H1 (cell line): Measurements from ENCODE around the gene ERC1. TPM values are rescaled to one million over a fixed set of nuclear protein-coding genes. Genes with fewer than 3 reads are reported as not detected.

ENCODE experiments used
- CTCF ChIA-PET: fragments of 300-600 bp; sonication (Branson Sonifier 250); formaldehyde crosslinking; loops from one replicate; lab custom pipeline; 2021; ENCODE audit not compliant: partially characterized antibody; lab: Charles Lee
- POLR2A ChIA-PET: fragments of 300-600 bp; sonication (Branson Sonifier 250); formaldehyde crosslinking; loops from one replicate; lab custom pipeline; 2021; ENCODE audit warnings: inconsistent platforms; ENCODE audit not compliant: partially characterized antibody; lab: Charles Lee
- DNase-seq, 2 experiments: peaks; one replicate each; pipeline versions ENCODE4 v3.0.0 to v3.0.0-alpha.2; 2010 to 2022; ENCODE audit warnings: low spot score in 2 of 2, low read depth in 1 of 2, mixed read lengths in 1 of 2
- FAIRE-seq: peaks from 2 replicates; lab custom pipeline; 2011; peaks lifted over from hg19 to GRCh38; lab: Jason Lieb, UNC
- H2AFZ ChIP-seq: 2 replicates; pipeline ENCODE4 v1.8.1; 2012; ENCODE audit warnings: low read length, inconsistent platforms
- H2AK5ac ChIP-seq: 2 replicates; pipeline ENCODE4 v1.6.1; 2013; ENCODE audit warnings: low read depth, low read length
- H2BK120ac ChIP-seq: replicated peaks from 2 replicates; pipeline ENCODE3; 2013; ENCODE audit warnings: low read depth, low read length, inconsistent platforms
- H2BK12ac ChIP-seq: 2 replicates; pipeline ENCODE4 v1.6.1; 2013; ENCODE audit warnings: low read depth, low read length
- H2BK15ac ChIP-seq: 2 replicates; pipeline ENCODE4 v1.6.1; 2013; ENCODE audit warnings: low read length
- H2BK20ac ChIP-seq: 2 replicates; pipeline ENCODE4 v1.6.1; 2013; ENCODE audit warnings: low read length
- H2BK5ac ChIP-seq: 2 replicates; pipeline ENCODE4 v1.6.1; 2013; ENCODE audit warnings: low read depth, low read length
- H3K14ac ChIP-seq: 2 replicates; pipeline ENCODE4 v1.6.1; 2013; ENCODE audit warnings: inconsistent platforms; ENCODE audit not compliant: insufficient read length
- H3K18ac ChIP-seq: 2 replicates; pipeline ENCODE4 v1.6.1; 2013; ENCODE audit warnings: low read length; ENCODE audit errors: extremely low read depth
- H3K23ac ChIP-seq: 2 replicates; pipeline ENCODE4 v1.6.1; 2013; ENCODE audit warnings: inconsistent platforms; ENCODE audit not compliant: insufficient read length
- H3K23me2 ChIP-seq: 2 replicates; pipeline ENCODE4 v1.6.1; 2013; ENCODE audit warnings: low read depth, low read length
- H3K27ac ChIP-seq: 2 replicates; pipeline ENCODE4 v1.6.1; 2011; ENCODE audit warnings: low read depth, low read length, inconsistent platforms
- H3K27me3 ChIP-seq, 4 experiments: replicated peaks in 1 of 4; 1 replicate in 1 of 4; 2 replicates in 3 of 4; pipeline versions ENCODE4 v1.6.1 to v1.8.1; 2011 to 2013; ENCODE audit warnings: low read length in 3 of 4, mild to moderate bottlenecking in 3 of 4, inconsistent platforms in 2 of 4, mixed read lengths in 2 of 4, moderate library complexity in 1 of 4; ENCODE audit not compliant: control insufficient read depth in 3 of 4, insufficient read depth in 3 of 4; ENCODE audit errors: extremely low read depth in 1 of 4
- H3K36me3 ChIP-seq, 4 experiments: 2 replicates each; pipeline versions ENCODE4 v1.6.1 to v1.8.1; 2011 to 2013; ENCODE audit warnings: mild to moderate bottlenecking in 4 of 4, low read length in 3 of 4, moderate library complexity in 2 of 4, control low read depth in 1 of 4, inconsistent platforms in 1 of 4; ENCODE audit not compliant: insufficient read depth in 4 of 4, control insufficient read depth in 2 of 4
- H3K4ac ChIP-seq: replicated peaks from 2 replicates; pipeline ENCODE3; 2013; ENCODE audit warnings: low read length, low read depth, mixed read lengths, inconsistent platforms; ENCODE audit not compliant: insufficient read length
- H3K4me1 ChIP-seq, 4 experiments: replicated peaks in 1 of 4; 1 replicate in 1 of 4; 2 replicates in 3 of 4; pipeline versions ENCODE4 v1.6.1 to v1.8.1; 2011 to 2013; ENCODE audit warnings: low read length in 3 of 4, inconsistent platforms in 2 of 4, mixed read lengths in 1 of 4; ENCODE audit not compliant: insufficient read depth in 4 of 4, control insufficient read depth in 3 of 4
- H3K4me2 ChIP-seq, 2 experiments: 2 replicates each; pipeline versions ENCODE4 v1.6.1 to v1.8.1; 2011 to 2013; ENCODE audit warnings: low read depth in 2 of 2, low read length in 2 of 2, control low read depth in 1 of 2, inconsistent platforms in 1 of 2, mild to moderate bottlenecking in 1 of 2; ENCODE audit not compliant: insufficient read depth in 1 of 2
- H3K4me3 ChIP-seq, 4 experiments: fragments of 200-600, 300-600 bp in 1 of 4; sonication (generic), shearing (Covaris generic), sonication (Bioruptor Twin) in 1 of 4; 2 replicates each; pipeline versions ENCODE4 v1.5.1 to v1.8.1; 2011 to 2016; ENCODE audit warnings: low read length in 4 of 4, low read depth in 3 of 4, control low read depth in 2 of 4, inconsistent platforms in 2 of 4, mild to moderate bottlenecking in 2 of 4, mixed read lengths in 1 of 4, moderate library complexity in 1 of 4; ENCODE audit not compliant: insufficient read depth in 2 of 4; ENCODE audit errors: extremely low read depth in 1 of 4
- H3K56ac ChIP-seq: replicated peaks from 2 replicates; pipeline ENCODE3; 2013; ENCODE audit warnings: low read depth, mild to moderate bottlenecking, mixed read lengths, low read length, inconsistent platforms; ENCODE audit not compliant: insufficient read length
- H3K79me1 ChIP-seq: 2 replicates; pipeline ENCODE4 v1.6.1; 2013; ENCODE audit warnings: low read depth, low read length, control low read depth
- H3K79me2 ChIP-seq, 2 experiments: 2 replicates each; pipeline versions ENCODE4 v1.6.1 to v1.8.1; 2012 to 2013; ENCODE audit warnings: low read length in 2 of 2, mild to moderate bottlenecking in 2 of 2, inconsistent platforms in 1 of 2; ENCODE audit not compliant: insufficient read depth in 2 of 2, control insufficient read depth in 1 of 2
- H3K9ac ChIP-seq, 4 experiments: replicated peaks in 1 of 4; 1 replicate in 1 of 4; 2 replicates in 3 of 4; pipeline versions ENCODE4 v1.6.1 to v1.8.1; 2011 to 2013; ENCODE audit warnings: low read depth in 3 of 4, low read length in 3 of 4, control low read depth in 2 of 4, mild to moderate bottlenecking in 2 of 4, moderate library complexity in 2 of 4, inconsistent platforms in 1 of 4; ENCODE audit errors: extremely low read depth in 1 of 4
- H3K9me3 ChIP-seq, 2 experiments: 2 replicates each; pipeline versions ENCODE4 v1.6.1 to v1.8.1; 2012 to 2013; ENCODE audit warnings: mild to moderate bottlenecking in 2 of 2, moderate library complexity in 2 of 2, control low read depth in 1 of 2, inconsistent platforms in 1 of 2, low read depth in 1 of 2, low read length in 1 of 2, mixed read lengths in 1 of 2; ENCODE audit not compliant: insufficient read depth in 2 of 2
- H4K20me1 ChIP-seq, 2 experiments: replicated peaks in 1 of 2; 2 replicates each; pipeline versions ENCODE3 to v1.8.1; 2011 to 2013; ENCODE audit warnings: inconsistent platforms in 2 of 2, low read length in 2 of 2, mild to moderate bottlenecking in 1 of 2; ENCODE audit not compliant: insufficient read depth in 2 of 2, control insufficient read depth in 1 of 2
- H4K5ac ChIP-seq: 2 replicates; pipeline ENCODE4 v1.6.1; 2013; ENCODE audit warnings: low read length, low read depth, mixed read lengths, inconsistent platforms; ENCODE audit not compliant: insufficient read length
- H4K8ac ChIP-seq: 2 replicates; pipeline ENCODE4 v1.8.0; 2013; ENCODE audit warnings: mild to moderate bottlenecking, moderate library complexity, low read length, inconsistent platforms; ENCODE audit not compliant: insufficient read depth; ENCODE audit errors: extremely low read depth
- H4K91ac ChIP-seq: replicated peaks from 2 replicates; pipeline ENCODE3; 2013; ENCODE audit warnings: low read length, mixed read lengths, inconsistent platforms; ENCODE audit not compliant: insufficient read length
- CHD1 ChIP-seq: IDR thresholded peaks from 2 replicates; pipeline ENCODE4 v1.6.1; 2012; ENCODE audit warnings: low read depth, low read length, improper control_type of control experiment
- CTBP2 ChIP-seq: IDR thresholded peaks from 2 replicates; pipeline ENCODE4 v1.7.0; 2011; ENCODE audit warnings: borderline replicate concordance, mild to moderate bottlenecking, moderate library complexity, mixed read lengths, low read length; ENCODE audit not compliant: insufficient read depth, insufficient read length
- HDAC6 ChIP-seq: IDR thresholded peaks from one replicate; pipeline ENCODE4 v1.7.1; 2012; ENCODE audit warnings: low read depth, mild to moderate bottlenecking, inconsistent platforms, low read length, moderate library complexity
- JUN ChIP-seq: IDR thresholded peaks from 2 replicates; pipeline ENCODE4 v1.6.1; 2011; ENCODE audit warnings: low read depth, mild to moderate bottlenecking, improper control_type of control experiment, low read length
- KDM1A ChIP-seq: fragments of 200-600, 300-600 bp; sonication (generic); IDR thresholded peaks from 2 replicates; pipeline ENCODE4 v1.7.1; 2016; ENCODE audit warnings: mild to moderate bottlenecking, low read length, borderline replicate concordance
- KDM5A ChIP-seq: fragments of 200-600 bp; IDR thresholded peaks from 2 replicates; pipeline ENCODE4 v1.7.1; 2012; ENCODE audit warnings: mild to moderate bottlenecking, low read length, inconsistent platforms, mixed read lengths
- NRF1 ChIP-seq: IDR thresholded peaks from 2 replicates; pipeline ENCODE4 v1.6.1; 2011; ENCODE audit warnings: mild to moderate bottlenecking, low read depth, low read length, improper control_type of control experiment
- SAP30 ChIP-seq: fragments of 300-600 bp; sonication (generic); IDR thresholded peaks from 2 replicates; pipeline ENCODE4 v1.7.1; 2012; ENCODE audit warnings: low read length, moderate library complexity, mild to moderate bottlenecking, inconsistent platforms; ENCODE audit not compliant: insufficient read depth, insufficient replicate concordance
- SP1 ChIP-seq: IDR thresholded peaks from 2 replicates; pipeline ENCODE4 v1.6.1; 2011; ENCODE audit warnings: low read depth, low read length
- SRF ChIP-seq: IDR thresholded peaks from 2 replicates; pipeline ENCODE4 v1.6.1; 2011; ENCODE audit warnings: mild to moderate bottlenecking, low read depth, low read length, moderate library complexity
- SUZ12 ChIP-seq: fragments of 200-600 bp; sonication (generic); IDR thresholded peaks from 2 replicates; pipeline ENCODE4 v1.6.1; 2012; ENCODE audit warnings: mild to moderate bottlenecking, inconsistent platforms, low read length, moderate library complexity, mixed read lengths
- TAF7 ChIP-seq: optimal IDR thresholded peaks from 2 replicates; pipeline ENCODE3; 2011; ENCODE audit warnings: low read depth, mild to moderate bottlenecking, inconsistent platforms, low read length, moderate library complexity, borderline replicate concordance
- USF2 ChIP-seq: IDR thresholded peaks from 2 replicates; pipeline ENCODE4 v1.6.1; 2011; ENCODE audit warnings: low read length, improper control_type of control experiment
- WGBS, 2 experiments: shearing (Covaris generic) in 1 of 2; methylation state at CpG; one replicate each; pipeline versions ENCODE4 v1.1.6 to v1.1.7; 2013 to 2015; ENCODE audit warnings: low lambda C conversion rate in 2 of 2, mixed read lengths in 2 of 2, inconsistent platforms in 1 of 2, low coverage in 1 of 2, missing lambda C conversion rate in 1 of 2; ENCODE audit not compliant: insufficient replicate concordance in 2 of 2, insufficient coverage in 1 of 2, insufficient read length in 1 of 2; ENCODE audit errors: extremely low coverage in 1 of 2, missing lambda C conversion rate in 1 of 2; 5-methylcytosine and 5-hydroxymethylcytosine counted together
- polyA plus RNA-seq, 7 experiments: library from polyadenylated mRNA; depleted of rRNA in 3 of 7; stranded (reverse) in 5 of 7; unstranded in 2 of 7; fragments of >200 nt in 5 of 7; fragments of 200-250 nt in 2 of 7; gene quantifications; 1 replicate in 5 of 7; 2 replicates in 1 of 7; 4 replicates in 1 of 7; pipeline versions ENCODE4 v1.2.1 to v1.2.3, GENCODE V29; 2011 to 2013; ENCODE audit warnings: missing spikeins in 2 of 7, mixed read lengths in 2 of 7
- total RNA-seq: library from RNA; stranded (reverse); fragmentation: NEBNext Ultra II Directional; extraction: Animal tissue kit (Norgen Biotek cat#: 25700); gene quantifications from 2 replicates; pipeline ENCODE4 v1.2.1, GENCODE V29; 2021

Gene ERC1
- total and polyA plus RNA-seq, 2 of the 8 experiments (the other 6 are each of a cell fraction or from before 2014, with no cell fraction given): 7.8 to 45.7 TPM

- Histone ChIP-seq H3K56ac (no peak overlapping the region), H3K4me2 (no peak overlapping the region), H2BK5ac (no peak overlapping the region), H2BK20ac (no peak overlapping the region), H3K27me3 (no peaks in the 10 kb centered on the region), H3K79me1 (no peaks in the 10 kb centered on the region), H3K9ac (no peak overlapping the region), H2AK5ac (no peak overlapping the region), H3K14ac (no peak overlapping the region), H4K91ac (no peak overlapping the region), H3K4me3 (no peak overlapping the region), H3K23ac (no peak overlapping the region), H3K23me2 (no peaks in the 10 kb centered on the region), H4K8ac (no peak overlapping the region), H3K4ac (no peak overlapping the region), H3K18ac (no peak overlapping the region), H3K9me3 (peaks cover 27 to 46% of the 10 kb centered on the region in 2 experiments), H2BK12ac (no peak overlapping the region), H3K4me1 (no peaks in the 10 kb centered on the region), H4K5ac (no peak overlapping the region), H3K27ac (no peak overlapping the region), H2BK15ac (no peak overlapping the region), H2AFZ (no peak overlapping the region), H3K36me3 (peaks cover 0 to 22% (median 4%) of the 10 kb centered on the region in 4 experiments; a peak in 3 of 8 replicates), H3K79me2 (no peaks in the 10 kb centered on the region), H4K20me1 (no peaks in the 10 kb centered on the region), H2BK120ac (no peak overlapping the region)
- POLR2A ChIA-PET: no interaction called here
- DNase-seq (no peak), FAIRE-seq (no peak)
- CTCF ChIA-PET: interaction anchor here (1.2 kb wide), 1 partner anchor 18 kb away, joined by 3 read pairs; no protein-coding TSS in a partner anchor
- WGBS, 2 experiments: 88% methylated on average over 4 of the region's 4 CpGs; no CpG with 5 or more reads in 1 of the 2 experiments
- TF ChIP-seq JUN: no peak
- TF ChIP-seq SP1: no peak
- TF ChIP-seq SRF: no peak
- no peak for TF ChIP-seq SUZ12
- TF ChIP-seq HDAC6: no peak
- TF ChIP-seq KDM1A: no peak
- no peak for TF ChIP-seq TAF7
- TF ChIP-seq CTBP2: no peak
- no peak for TF ChIP-seq KDM5A
- no peak for TF ChIP-seq USF2
- TF ChIP-seq NRF1: no peak
- TF ChIP-seq SAP30: no peak
- TF ChIP-seq CHD1: no peak
These were observed 404.5 kb downstream of the ERC1 start for GRCh38 chr12:1395421-1395955.
